ENCODE measurements around the gene CPED1. TPM values are rescaled to one million over a fixed set of nuclear protein-coding genes. Genes with fewer than 3 reads are reported as not detected.

The CPED1 gene
- total RNA-seq, 2 experiments from 2014 or later: not detected

DNA sequence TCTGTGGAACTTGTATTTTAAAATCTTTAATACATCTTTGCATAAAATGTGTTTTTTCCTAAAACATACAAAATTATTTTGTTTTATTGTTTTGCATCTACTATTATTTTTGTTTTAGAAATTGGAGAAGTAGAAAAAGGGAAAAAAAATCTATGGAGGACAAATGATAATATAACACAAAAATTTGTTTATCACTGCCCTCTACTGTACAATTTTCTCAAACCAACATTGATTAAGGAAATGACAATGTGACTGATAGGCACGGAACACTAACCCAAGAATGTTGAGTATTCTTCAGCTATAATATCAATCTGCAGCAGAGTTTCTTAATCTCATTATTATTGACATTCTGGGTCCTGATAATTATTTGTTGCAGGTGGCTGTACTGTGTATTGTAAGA is 47.4 kb upstream of the CPED1 start:
- CTCF ChIA-PET (ENCODE audit: unreplicated experiment): no interaction called here
- H2AFZ ChIP-seq (ENCODE audit: low read length): no peak overlapping the region
- BruUV-seq (replicated peaks): no TSS peak
- no peaks in the 10 kb centered on the region for H3K4me1 ChIP-seq (ENCODE audit: insufficient read depth, low read length, poor library complexity, severe bottlenecking)
- H4K20me1 ChIP-seq (ENCODE audit: insufficient read depth, low read length): no peaks in the 10 kb centered on the region
- no peak overlapping the region for H3K27ac ChIP-seq (ENCODE audit: low read depth, low read length, poor library complexity, severe bottlenecking)
- H3K79me2 ChIP-seq (ENCODE audit: insufficient read depth, low read depth, low read length): no peaks in the 10 kb centered on the region
- no peak overlapping the region for H3K4me2 ChIP-seq (ENCODE audit: low read length)
- H3K4me3 ChIP-seq (ENCODE audit: low read depth, low read length, poor library complexity, severe bottlenecking): no peak overlapping the region
- H3K9me2 ChIP-seq (ENCODE audit: insufficient read depth, low read length): no peaks in the 10 kb centered on the region
- intact Hi-C loops (cut with micrococcal nuclease; ENCODE audit: unreplicated experiment): loop anchor here (5.0 kb wide), 1 partner anchor 149 kb away; no protein-coding TSS in a partner anchor
- POLR2A ChIA-PET: no interaction called here
- H3K9me3 ChIP-seq (ENCODE audit: low read length): no peaks in the 10 kb centered on the region
- DNase-seq (ENCODE audit: low spot score): peak; percentile 6
- TF ChIP-seq, protein P1, sequence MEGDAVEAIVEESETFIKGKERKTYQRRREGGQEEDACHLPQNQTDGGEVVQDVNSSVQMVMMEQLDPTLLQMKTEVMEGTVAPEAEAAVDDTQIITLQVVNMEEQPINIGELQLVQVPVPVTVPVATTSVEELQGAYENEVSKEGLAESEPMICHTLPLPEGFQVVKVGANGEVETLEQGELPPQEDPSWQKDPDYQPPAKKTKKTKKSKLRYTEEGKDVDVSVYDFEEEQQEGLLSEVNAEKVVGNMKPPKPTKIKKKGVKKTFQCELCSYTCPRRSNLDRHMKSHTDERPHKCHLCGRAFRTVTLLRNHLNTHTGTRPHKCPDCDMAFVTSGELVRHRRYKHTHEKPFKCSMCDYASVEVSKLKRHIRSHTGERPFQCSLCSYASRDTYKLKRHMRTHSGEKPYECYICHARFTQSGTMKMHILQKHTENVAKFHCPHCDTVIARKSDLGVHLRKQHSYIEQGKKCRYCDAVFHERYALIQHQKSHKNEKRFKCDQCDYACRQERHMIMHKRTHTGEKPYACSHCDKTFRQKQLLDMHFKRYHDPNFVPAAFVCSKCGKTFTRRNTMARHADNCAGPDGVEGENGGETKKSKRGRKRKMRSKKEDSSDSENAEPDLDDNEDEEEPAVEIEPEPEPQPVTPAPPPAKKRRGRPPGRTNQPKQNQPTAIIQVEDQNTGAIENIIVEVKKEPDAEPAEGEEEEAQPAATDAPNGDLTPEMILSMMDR (conservative IDR thresholded peaks at IDR 0.05; ENCODE audit: low read length): peak; percentile 66
- no peak for TF ChIP-seq EZH2phosphoT487 (IDR thresholded peaks at IDR 0.05; ENCODE audit: borderline replicate concordance, low read depth, low read length)
- H3K36me3 ChIP-seq (ENCODE audit: insufficient read depth, low read length): no peaks in the 10 kb centered on the region

DNA sequence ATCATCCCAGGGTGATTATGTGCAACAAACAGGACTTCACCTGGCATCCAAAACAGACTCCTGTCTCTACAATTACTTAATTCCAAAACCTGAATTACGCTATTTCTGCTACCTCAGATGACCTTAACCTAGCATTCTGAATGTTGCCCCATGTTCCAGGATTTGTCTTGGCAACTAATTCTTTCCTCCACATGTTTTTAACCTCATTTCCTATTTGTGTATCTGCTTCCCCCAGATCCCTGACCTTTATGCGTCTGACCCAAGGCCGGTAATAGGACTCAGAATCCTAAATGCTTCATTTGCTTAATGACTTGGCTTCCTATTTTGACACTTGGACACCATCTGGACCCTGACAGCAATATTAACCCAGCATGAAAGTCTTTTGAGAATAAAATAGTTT is 46.7 kb upstream of the CPED1 start:
- ChIA-PET CTCF (ENCODE audit: unreplicated experiment) (no interaction called here), POLR2A (no interaction called here)
- no peaks in the 10 kb centered on the region for H4K20me1 ChIP-seq (ENCODE audit: insufficient read depth, low read length)
- BruUV-seq (replicated peaks): no TSS peak
- H3K4me1 ChIP-seq (ENCODE audit: insufficient read depth, low read length, poor library complexity, severe bottlenecking): no peaks in the 10 kb centered on the region
- no peak for DNase-seq (ENCODE audit: low spot score)
- no peak overlapping the region for H3K4me3 ChIP-seq (ENCODE audit: low read depth, low read length, poor library complexity, severe bottlenecking)
- no peak overlapping the region for H2AFZ ChIP-seq (ENCODE audit: low read length)
- intact Hi-C loops (cut with micrococcal nuclease; ENCODE audit: unreplicated experiment): loop anchor here (5.0 kb wide), 1 partner anchor 150 kb away; no protein-coding TSS in a partner anchor
- H3K27ac ChIP-seq (ENCODE audit: low read depth, low read length, poor library complexity, severe bottlenecking): no peak overlapping the region
- no peak overlapping the region for H3K4me2 ChIP-seq (ENCODE audit: low read length)
- no peaks in the 10 kb centered on the region for H3K79me2 ChIP-seq (ENCODE audit: insufficient read depth, low read depth, low read length)
- no peaks in the 10 kb centered on the region for H3K9me2 ChIP-seq (ENCODE audit: insufficient read depth, low read length)
- no peak for TF ChIP-seq EZH2phosphoT487 (IDR thresholded peaks at IDR 0.05; ENCODE audit: borderline replicate concordance, low read depth, low read length)
- TF ChIP-seq, protein P1 (conservative IDR thresholded peaks at IDR 0.05; ENCODE audit: low read length): no peak
- H3K9me3 ChIP-seq (ENCODE audit: low read length): no peaks in the 10 kb centered on the region
- H3K36me3 ChIP-seq (ENCODE audit: insufficient read depth, low read length): no peaks in the 10 kb centered on the region

DNA sequence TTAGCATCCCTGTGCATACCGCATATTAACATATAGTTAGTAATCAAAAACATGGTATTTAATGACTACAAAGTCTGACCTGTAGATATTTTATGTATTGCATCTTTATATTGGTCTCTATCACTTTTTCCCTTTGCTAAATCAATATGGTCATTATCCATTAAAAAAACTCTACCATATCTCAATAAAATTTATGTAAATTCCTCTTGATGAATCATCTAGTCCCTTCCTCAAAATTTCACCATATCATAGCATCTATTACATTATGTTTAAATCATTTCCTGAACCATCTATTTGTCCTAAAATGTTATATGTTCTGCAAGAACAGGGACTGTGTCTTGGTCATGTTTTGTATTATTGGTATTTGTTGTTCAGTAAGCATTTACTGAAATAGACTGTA is 45.6 kb upstream of the CPED1 start:
- no peak for DNase-seq (ENCODE audit: low spot score)
- H3K4me1 ChIP-seq (ENCODE audit: insufficient read depth, low read length, poor library complexity, severe bottlenecking): no peaks in the 10 kb centered on the region
- H2AFZ ChIP-seq (ENCODE audit: low read length): no peak overlapping the region
- ChIA-PET POLR2A (interaction anchor here (0.7 kb wide), 1 partner anchor 1066 kb away, joined by 3 read pairs; no protein-coding TSS in a partner anchor), CTCF (ENCODE audit: unreplicated experiment) (no interaction called here)
- no peak overlapping the region for H3K27ac ChIP-seq (ENCODE audit: low read depth, low read length, poor library complexity, severe bottlenecking)
- intact Hi-C loops (cut with micrococcal nuclease; ENCODE audit: unreplicated experiment): loop anchor here (5.0 kb wide), 1 partner anchor 151 kb away; no protein-coding TSS in a partner anchor
- no peaks in the 10 kb centered on the region for H3K9me3 ChIP-seq (ENCODE audit: low read length)
- H3K9me2 ChIP-seq (ENCODE audit: insufficient read depth, low read length): no peaks in the 10 kb centered on the region
- H3K4me2 ChIP-seq (ENCODE audit: low read length): no peak overlapping the region
- no peaks in the 10 kb centered on the region for H4K20me1 ChIP-seq (ENCODE audit: insufficient read depth, low read length)
- no peaks in the 10 kb centered on the region for H3K36me3 ChIP-seq (ENCODE audit: insufficient read depth, low read length)
- no peaks in the 10 kb centered on the region for H3K79me2 ChIP-seq (ENCODE audit: insufficient read depth, low read depth, low read length)
- no peak for TF ChIP-seq EZH2phosphoT487 (IDR thresholded peaks at IDR 0.05; ENCODE audit: borderline replicate concordance, low read depth, low read length)
- TF ChIP-seq, protein P1 (conservative IDR thresholded peaks at IDR 0.05; ENCODE audit: low read length): no peak
- BruUV-seq (replicated peaks): no TSS peak
- H3K4me3 ChIP-seq (ENCODE audit: low read depth, low read length, poor library complexity, severe bottlenecking): no peak overlapping the region

Data from OCI-LY7 (cell line).